H9 (cell line): ENCODE results near the gene ASTN1. TPM values are rescaled to one million over a fixed set of nuclear protein-coding genes. Genes with fewer than 3 reads are reported as not detected.
"Not testable (repeated sequence)": the region's sequence is repeated elsewhere in the genome, so short reads cannot be mapped to it uniquely, and the experiment has no call there.

Source experiments
- DNase-seq: peaks from one replicate; pipeline ENCODE4 v3.0.0-alpha.2; 2017
- H2AFZ ChIP-seq: one replicate; pipeline ENCODE4 v1.6.1; 2013; ENCODE audit warnings: mild to moderate bottlenecking, low read length, control low read depth, moderate library complexity
- H2AK5ac ChIP-seq: 2 replicates; pipeline ENCODE4 v1.6.1; 2013; ENCODE audit warnings: low read length, control low read depth, mixed read lengths; ENCODE audit not compliant: insufficient read length
- H2BK120ac ChIP-seq: one replicate; pipeline ENCODE4 v1.6.1; 2013; ENCODE audit warnings: low read depth, mild to moderate bottlenecking, low read length, control low read depth, inconsistent platforms; ENCODE audit not compliant: poor library complexity, severe bottlenecking
- H2BK12ac ChIP-seq: 2 replicates; pipeline ENCODE4 v1.6.1; 2013; ENCODE audit warnings: low read length, control low read depth, mixed read lengths, low read depth; ENCODE audit not compliant: insufficient read length
- H2BK15ac ChIP-seq: 2 replicates; pipeline ENCODE4 v1.6.1; 2013; ENCODE audit warnings: low read depth, low read length, control low read depth
- H2BK20ac ChIP-seq: one replicate; pipeline ENCODE4 v1.6.1; 2013; ENCODE audit warnings: low read depth, mild to moderate bottlenecking, low read length, control low read depth, inconsistent platforms; ENCODE audit not compliant: poor library complexity, severe bottlenecking
- H2BK5ac ChIP-seq: 2 replicates; pipeline ENCODE4 v1.6.1; 2013; ENCODE audit warnings: low read length, control low read depth, mixed read lengths; ENCODE audit not compliant: insufficient read length
- H3K14ac ChIP-seq: 2 replicates; pipeline ENCODE4 v1.6.1; 2013; ENCODE audit warnings: low read length, control low read depth; ENCODE audit not compliant: insufficient read depth
- H3K18ac ChIP-seq: 2 replicates; pipeline ENCODE4 v1.6.1; 2013; ENCODE audit warnings: low read depth, mild to moderate bottlenecking, mixed read lengths, low read length, control low read depth; ENCODE audit not compliant: insufficient read length
- H3K23ac ChIP-seq: 2 replicates; pipeline ENCODE4 v1.6.1; 2013; ENCODE audit warnings: low read length, control low read depth, mixed read lengths, low read depth; ENCODE audit not compliant: insufficient read length
- H3K23me2 ChIP-seq: 2 replicates; pipeline ENCODE4 v1.6.1; 2013; ENCODE audit warnings: low read depth, mild to moderate bottlenecking, mixed read lengths, low read length, control low read depth; ENCODE audit not compliant: insufficient read length, poor library complexity, severe bottlenecking
- H3K27ac ChIP-seq: 2 replicates; pipeline ENCODE4 v1.5.1; 2013; ENCODE audit warnings: low read length, control low read depth, mixed read lengths, low read depth; ENCODE audit not compliant: insufficient read length
- H3K27me3 ChIP-seq: 2 replicates; pipeline ENCODE4 v1.6.1; 2013; ENCODE audit warnings: low read length, control low read depth, inconsistent platforms; ENCODE audit not compliant: insufficient read depth
- H3K4ac ChIP-seq: 2 replicates; pipeline ENCODE4 v1.6.1; 2013; ENCODE audit warnings: low read depth, mild to moderate bottlenecking, control low read depth, inconsistent platforms, low read length, moderate library complexity
- H3K4me1 ChIP-seq: 2 replicates; pipeline ENCODE4 v1.6.1; 2013; ENCODE audit warnings: low read length, control low read depth, inconsistent platforms; ENCODE audit not compliant: insufficient read depth
- H3K4me2 ChIP-seq: 2 replicates; pipeline ENCODE4 v1.6.1; 2013; ENCODE audit warnings: low read length, control low read depth, mixed read lengths; ENCODE audit not compliant: insufficient read length, insufficient read depth
- H3K56ac ChIP-seq: 2 replicates; pipeline ENCODE4 v1.6.1; 2013; ENCODE audit warnings: low read depth, mild to moderate bottlenecking, mixed read lengths, low read length, control low read depth; ENCODE audit not compliant: insufficient read length
- H3K79me1 ChIP-seq: 2 replicates; pipeline ENCODE4 v1.6.1; 2013; ENCODE audit warnings: low read depth, mild to moderate bottlenecking, moderate library complexity, low read length, control low read depth, inconsistent platforms; ENCODE audit not compliant: insufficient read depth, poor library complexity, severe bottlenecking
- H3K79me2 ChIP-seq: 2 replicates; pipeline ENCODE4 v1.6.1; 2013; ENCODE audit warnings: low read length, control low read depth, inconsistent platforms; ENCODE audit not compliant: insufficient read depth
- H3K9ac ChIP-seq: 2 replicates; pipeline ENCODE4 v1.6.1; 2013; ENCODE audit warnings: low read length, control low read depth, mixed read lengths; ENCODE audit not compliant: insufficient read length; ENCODE audit errors: extremely low read depth
- H3K9me3 ChIP-seq: one replicate; pipeline ENCODE4 v1.6.1; 2013; ENCODE audit warnings: low read depth, low read length, inconsistent platforms; ENCODE audit not compliant: control insufficient read depth
- H3T11ph ChIP-seq: one replicate; pipeline ENCODE4 v1.6.1; 2013; ENCODE audit warnings: mild to moderate bottlenecking, low read length, control low read depth, inconsistent platforms
- H4K20me1 ChIP-seq: one replicate; pipeline ENCODE4 v1.6.1; 2013; ENCODE audit not compliant: control insufficient read depth, insufficient read length, insufficient read depth
- H4K5ac ChIP-seq: 2 replicates; pipeline ENCODE4 v1.6.1; 2013; ENCODE audit warnings: low read depth, mild to moderate bottlenecking, mixed read lengths, low read length, control low read depth; ENCODE audit not compliant: insufficient read length
- H4K8ac ChIP-seq: replicated peaks from 2 replicates; pipeline ENCODE4 v1.6.1; 2013; ENCODE audit warnings: low read length, control low read depth, mixed read lengths, low read depth; ENCODE audit not compliant: insufficient read length
- H4K91ac ChIP-seq: 2 replicates; pipeline ENCODE4 v1.6.1; 2013; ENCODE audit warnings: low read depth, mild to moderate bottlenecking, moderate library complexity, mixed read lengths, low read length, control low read depth; ENCODE audit not compliant: insufficient read length
- H3K27ac Mint-ChIP-seq, 3 experiments: 2 replicates in 2 of 3; 3 replicates in 1 of 3; pipeline ENCODE4 v1.8.0; 2020 to 2021; ENCODE audit warnings: mixed read lengths in 3 of 3, mild to moderate bottlenecking in 1 of 3, moderate library complexity in 1 of 3
- H3K27me3 Mint-ChIP-seq: 2 replicates; pipeline ENCODE4 v1.8.0; 2021; ENCODE audit warnings: low read depth, mild to moderate bottlenecking, moderate library complexity, mixed read lengths
- H3K36me3 Mint-ChIP-seq, 3 experiments: 2 replicates in 2 of 3; 3 replicates in 1 of 3; pipeline ENCODE4 v1.8.0; 2020 to 2021; ENCODE audit warnings: low read depth in 3 of 3, mixed read lengths in 3 of 3; ENCODE audit not compliant: insufficient read depth in 1 of 3
- H3K4me1 Mint-ChIP-seq, 2 experiments: 2 replicates each; pipeline ENCODE4 v1.8.0; 2020; ENCODE audit warnings: mixed read lengths in 2 of 2
- H3K4me3 Mint-ChIP-seq, 2 experiments: 2 replicates in 1 of 2; 3 replicates in 1 of 2; pipeline ENCODE4 v1.8.0; 2020 to 2021; ENCODE audit warnings: mild to moderate bottlenecking in 2 of 2, mixed read lengths in 2 of 2, moderate library complexity in 1 of 2
- H3K9me3 Mint-ChIP-seq, 2 experiments: 2 replicates in 1 of 2; 3 replicates in 1 of 2; pipeline ENCODE4 v1.8.0; 2020; ENCODE audit warnings: mild to moderate bottlenecking in 2 of 2, mixed read lengths in 2 of 2, moderate library complexity in 1 of 2
- CTCF ChIP-seq: fragments of 200-600 bp; sonication (generic); conservative IDR thresholded peaks from 3 replicates; pipeline ENCODE4 v1.8.0; 2021; ENCODE audit warnings: antibody characterized with exemption, mild to moderate bottlenecking
- WGBS: extraction: QIAGEN DNeasy Blood & Tissue Kit; methylation state at CpG from one replicate; pipeline ENCODE4 v1.1.7; 2013; ENCODE audit warnings: missing lambda C conversion rate, low lambda C conversion rate, mixed read lengths; ENCODE audit not compliant: insufficient read length; ENCODE audit errors: extremely low coverage; 5-methylcytosine and 5-hydroxymethylcytosine counted together
- total RNA-seq: library from RNA; stranded (reverse); gene quantifications from 2 replicates; pipeline ENCODE4 v1.2.1, GENCODE V29; 2021

Gene ASTN1
- total RNA-seq, 1 experiment from 2014 or later, result 0.98 TPM

- no peak for DNase-seq
- Histone ChIP-seq H4K91ac (no peak overlapping the region), H3K18ac (no peak overlapping the region), H3K9me3 (no peaks in the 10 kb centered on the region), H3K27me3 (no peaks in the 10 kb centered on the region), H4K8ac (no peak overlapping the region), H3K23ac (no peak overlapping the region), H3K23me2 (no peaks in the 10 kb centered on the region), H3K27ac (no peak overlapping the region), H3K14ac (no peak overlapping the region), H3K79me1 (no peaks in the 10 kb centered on the region), H3K4me2 (no peak overlapping the region), H2BK5ac (no peak overlapping the region), H4K5ac (no peak overlapping the region), H2BK15ac (no peak overlapping the region), H3T11ph (no peak overlapping the region), H4K20me1 (no peaks in the 10 kb centered on the region), H3K79me2 (no peaks in the 10 kb centered on the region), H2AFZ (no peak overlapping the region), H3K9ac (no peak overlapping the region), H3K56ac (no peak overlapping the region), H2BK12ac (no peak overlapping the region), H2BK20ac (no peak overlapping the region), H3K4ac (no peak overlapping the region), H2AK5ac (no peak overlapping the region), H2BK120ac (no peak overlapping the region), H3K4me1 (no peaks in the 10 kb centered on the region)
- no peak overlapping the region for H3K27ac Mint-ChIP-seq
- no peaks in the 10 kb centered on the region for H3K4me1 Mint-ChIP-seq
- H3K9me3 Mint-ChIP-seq, result no peaks in the 10 kb centered on the region
- no peaks in the 10 kb centered on the region for H3K36me3 Mint-ChIP-seq
- TF ChIP-seq CTCF, result no peak
- H3K4me3 Mint-ChIP-seq, result no peak overlapping the region
- no CpG with 5 or more reads among the region's 8 CpGs for WGBS
- H3K27me3 Mint-ChIP-seq, result peaks cover 5% of the 10 kb centered on the region
These were observed 87.5 kb downstream of the ASTN1 start for GRCh38 chr1:177077006-177077405.

- H2BK12ac ChIP-seq, H2BK20ac ChIP-seq, H3K79me2 ChIP-seq, H3K23me2 ChIP-seq, H3K4me3 Mint-ChIP-seq, H4K91ac ChIP-seq, H2AK5ac ChIP-seq, H3K27ac Mint-ChIP-seq, H3K9ac ChIP-seq, H3K4ac ChIP-seq, H3K27me3 ChIP-seq, H3K27me3 Mint-ChIP-seq, H3K9me3 ChIP-seq, DNase-seq, H4K5ac ChIP-seq, H3K18ac ChIP-seq, H3K36me3 Mint-ChIP-seq, H2BK15ac ChIP-seq, H3T11ph ChIP-seq, H3K79me1 ChIP-seq, H3K4me1 Mint-ChIP-seq, H4K8ac ChIP-seq, H3K4me2 ChIP-seq, H3K14ac ChIP-seq, H4K20me1 ChIP-seq, H3K9me3 Mint-ChIP-seq, H2BK120ac ChIP-seq, H3K23ac ChIP-seq, H2AFZ ChIP-seq, H3K4me1 ChIP-seq, H3K56ac ChIP-seq, H2BK5ac ChIP-seq, H3K27ac ChIP-seq: not testable (repeated sequence)
- no CpG with 5 or more reads among the region's 3 CpGs for WGBS
These were observed 89.7 kb downstream of the ASTN1 start for GRCh38 chr1:177074811-177075210.
